ENCODE data around the gene ATP5MC3.
A peak's percentile ranks its signal among the peaks of the same experiment; 100 is the strongest.
"Not testable (repeated sequence)": the region's sequence is repeated elsewhere in the genome, so short reads cannot be mapped to it uniquely, and the experiment has no call there.

The ATP5MC3 gene

GRCh38 chr2:175181104-175181876, at the start of gene ATP5MC3:
Gene ATP5MC3, minus strand, starts transcription at chr2:175181710. Its CDS starts 317 bp downstream, at chr2:175181393.
- DNase-seq: peak; percentile 22 to 93 (median 86)

- DNase-seq: not testable (repeated sequence)
These were observed 47.1 kb upstream of the ATP5MC3 start for GRCh38 chr2:175228601-175229000.

- DNase-seq: no peak
These were observed 46.7 kb upstream of the ATP5MC3 start for GRCh38 chr2:175228179-175228578.

- no peak for DNase-seq
These were observed 45.9 kb upstream of the ATP5MC3 start for GRCh38 chr2:175227393-175227792.

GRCh38 chr2:175220075-175220474, 38.6 kb upstream of the ATP5MC3 start:
- DNase-seq: no peak

GRCh38 chr2:175218551-175218950, 37.0 kb upstream of the ATP5MC3 start:
- no peak for DNase-seq

GRCh38 chr2:175207741-175208438, 26.4 kb upstream of the ATP5MC3 start:
- DNase-seq: peak in 27 of 58 donors; percentile 0 to 53 (median 10)

- DNase-seq: no peak
These were observed 25.4 kb upstream of the ATP5MC3 start for GRCh38 chr2:175206866-175207265.

- no peak for DNase-seq
These were observed 24.0 kb upstream of the ATP5MC3 start for GRCh38 chr2:175205523-175205922.

- DNase-seq: peak in 30 of 58 donors; percentile 1 to 53 (median 12)
These were observed 22.3 kb upstream of the ATP5MC3 start for GRCh38 chr2:175203621-175204496.

- DNase-seq: no peak
These were observed 13.5 kb upstream of the ATP5MC3 start for GRCh38 chr2:175195012-175195411.

- DNase-seq: no peak
These were observed 7.3 kb upstream of the ATP5MC3 start for GRCh38 chr2:175188761-175189160.

GRCh38 chr2:175187378-175187777, 5.9 kb upstream of the ATP5MC3 start:
- DNase-seq: no peak

- DNase-seq: no peak
These were observed 2.2 kb upstream of the ATP5MC3 start for GRCh38 chr2:175183674-175184073.

GRCh38 chr2:175181877-175182308, 383 bp upstream of the ATP5MC3 start:
- DNase-seq: no peak

GRCh38 chr2:175180701-175181103, 808 bp downstream of the ATP5MC3 start:
- DNase-seq: peak in 26 of 58 donors; percentile 2 to 73 (median 28)

- DNase-seq: no peak
These were observed 4.9 kb downstream of the ATP5MC3 start for GRCh38 chr2:175176624-175177023.

- no peak for DNase-seq
These were observed 5.6 kb downstream of the ATP5MC3 start for GRCh38 chr2:175175896-175176295.

GRCh38 chr2:175175320-175175719, 6.2 kb downstream of the ATP5MC3 start:
- no peak for DNase-seq

GRCh38 chr2:175170659-175171304, 10.7 kb downstream of the ATP5MC3 start:
- no peak for DNase-seq

- DNase-seq: no peak
These were observed 12.3 kb downstream of the ATP5MC3 start for GRCh38 chr2:175169191-175169590.

Data from anterior cingulate cortex (tissue), 58 donors.